Subcutaneous adipose tissue (tissue), 4 donors: ENCODE measurements around the gene SH3PXD2A. TPM values are rescaled to one million over a fixed set of nuclear protein-coding genes. Genes with fewer than 3 reads are reported as not detected.

Experiments used
- CTCF ChIP-seq: fragments of 450-650 bp; IDR thresholded peaks from one replicate; pipeline ENCODE4 v1.5.1; 2016; ENCODE audit warnings: low read depth, mild to moderate bottlenecking, control low read depth, antibody characterized with exemption, moderate library complexity
- total RNA-seq, 4 donors: library from RNA; depleted of rRNA; stranded (reverse); fragments of >200 nt; gene quantifications; one replicate each; pipeline ENCODE4 v1.1.0, GENCODE V29; 2016

Gene SH3PXD2A
- total RNA-seq, 4 donors from 2014 or later, result 13.0 to 23.6 (median 18.7) TPM

- no peak for TF ChIP-seq CTCF
These were observed 4.0 kb upstream of the SH3PXD2A start for GRCh38 chr10:103859161-103860086.

GRCh38 chr10:103858360-103858759 is 3.0 kb upstream of the SH3PXD2A start:
- TF ChIP-seq CTCF, result no peak

- TF ChIP-seq CTCF, result no peak
These were observed 1.4 kb upstream of the SH3PXD2A start for GRCh38 chr10:103856797-103857170.

GRCh38 chr10:103855852-103856796 is 748 bp upstream of the SH3PXD2A start:
- TF ChIP-seq CTCF, result no peak

- TF ChIP-seq CTCF, result no peak
These were observed 537 bp downstream of the SH3PXD2A start for GRCh38 chr10:103854686-103855391.

GRCh38 chr10:103854265-103854685 is 1.1 kb downstream of the SH3PXD2A start:
- no peak for TF ChIP-seq CTCF
